Measurements from ENCODE around the gene PDS5A.
A peak's percentile ranks its signal among the peaks of the same experiment; 100 is the strongest.
"Not testable (repeated sequence)": the region's sequence is repeated elsewhere in the genome, so short reads cannot be mapped to it uniquely, and the experiment has no call there.

The PDS5A gene

GRCh38 chr4:39976141-39976944 is 1.4 kb downstream of the PDS5A start:
- H3K4me3 ChIP-seq (ENCODE audit: low read length): peak overlapping the region; percentile 79
- TF ChIP-seq CTCF (conservative IDR thresholded peaks at IDR 0.05; ENCODE audit: low read length): peak; percentile 93
- DNase-seq (ENCODE audit: low read depth): peak; percentile 79

DNA sequence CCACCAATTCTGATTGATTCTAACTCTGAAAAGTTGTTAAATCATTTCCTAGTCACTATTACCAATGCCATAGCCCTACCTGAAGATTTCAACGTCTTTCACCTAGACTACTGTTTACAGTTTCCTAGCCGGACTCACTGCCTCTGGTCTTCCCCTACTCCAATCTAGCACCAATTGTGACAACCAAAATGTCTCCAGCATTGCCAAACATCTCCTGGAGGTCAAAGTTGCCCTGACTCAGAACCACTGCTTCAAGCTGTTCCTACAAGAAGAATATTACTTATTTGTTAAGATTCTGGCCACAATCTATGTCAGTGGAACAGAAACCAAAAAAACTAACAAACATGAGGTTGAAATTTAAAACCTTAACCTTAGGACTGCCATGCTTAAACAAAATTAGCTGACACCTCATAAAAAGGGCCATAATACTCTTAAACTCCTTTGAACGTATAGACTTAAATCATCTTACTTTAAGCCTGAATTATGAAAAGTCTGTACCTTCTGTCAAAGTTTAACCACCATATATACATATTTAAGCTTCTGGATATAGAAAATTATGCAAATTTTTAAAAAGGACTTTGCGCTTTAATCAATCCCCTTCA is 2.1 kb downstream of the PDS5A start:
- peak; percentile 33 for DNase-seq (ENCODE audit: low read depth)
- H3K4me3 ChIP-seq (ENCODE audit: low read length): peak overlapping the region; percentile 79; the same call in 1 of the 2 replicates

GRCh38 chr4:39973052-39973451 is 4.7 kb downstream of the PDS5A start:
- not testable (repeated sequence) for H3K4me3 ChIP-seq (ENCODE audit: low read length); DNase-seq (ENCODE audit: low read depth)

More for the DNA sequence above, 2.1 kb downstream of the PDS5A start:
- no peak for TF ChIP-seq CTCF (conservative IDR thresholded peaks at IDR 0.05; ENCODE audit: low read length)

DNA sequence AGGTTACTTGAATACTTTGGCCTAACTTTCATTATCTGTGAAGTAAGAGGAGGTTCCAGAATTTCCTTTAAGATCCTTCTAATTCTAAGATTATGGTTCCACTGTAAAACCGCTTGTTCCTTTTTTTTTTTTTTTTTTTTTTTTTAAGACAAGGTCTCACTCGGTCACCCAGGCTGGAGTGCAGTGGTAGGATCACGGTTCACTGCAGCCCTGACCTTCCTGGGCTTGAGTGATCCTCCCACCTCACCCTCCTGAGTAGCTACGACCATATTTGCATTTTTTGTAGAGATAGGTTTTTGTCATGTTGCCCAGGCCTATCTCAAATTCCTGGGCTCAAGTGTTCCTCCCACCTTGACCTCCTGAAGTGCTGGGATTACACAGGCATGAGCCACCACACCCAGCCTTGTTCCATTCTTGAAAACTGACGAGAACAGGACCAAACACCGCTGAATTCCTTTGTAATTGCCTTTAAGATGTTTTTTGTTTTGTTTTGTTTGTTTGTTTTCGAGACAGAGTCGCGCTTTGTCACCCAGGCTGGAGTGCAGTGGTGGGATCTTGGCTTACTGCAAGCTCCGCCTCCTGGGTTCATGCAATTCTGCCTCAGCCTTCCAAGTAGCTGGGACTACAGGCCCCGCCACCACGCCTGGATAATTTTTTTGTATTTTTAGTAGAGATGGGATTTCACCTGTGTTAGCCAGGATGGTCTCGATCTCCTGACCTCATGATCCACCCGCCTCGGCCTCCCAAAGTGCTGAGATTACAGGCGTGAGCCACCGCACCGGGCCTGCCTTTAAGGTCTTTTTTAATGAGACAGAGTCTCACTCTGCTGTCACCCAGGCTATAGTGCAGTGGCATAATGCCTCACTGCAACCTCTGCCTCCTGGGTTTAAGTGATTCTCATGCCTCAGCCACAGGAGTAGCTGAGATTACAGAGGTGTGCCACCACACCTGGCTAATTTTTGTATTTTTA is 6.8 kb downstream of the PDS5A start:
- DNase-seq (ENCODE audit: low read depth): no peak
- no peak overlapping the region for H3K4me3 ChIP-seq (ENCODE audit: low read length)
- TF ChIP-seq CTCF (conservative IDR thresholded peaks at IDR 0.05; ENCODE audit: low read length): no peak

- no peak overlapping the region for H3K4me3 ChIP-seq (ENCODE audit: low read length)
- no peak for DNase-seq (ENCODE audit: low read depth)
- TF ChIP-seq CTCF (conservative IDR thresholded peaks at IDR 0.05; ENCODE audit: low read length): no peak
Observed at GRCh38 chr4:39963656-39964055, 14.1 kb downstream of the PDS5A start.

DNA sequence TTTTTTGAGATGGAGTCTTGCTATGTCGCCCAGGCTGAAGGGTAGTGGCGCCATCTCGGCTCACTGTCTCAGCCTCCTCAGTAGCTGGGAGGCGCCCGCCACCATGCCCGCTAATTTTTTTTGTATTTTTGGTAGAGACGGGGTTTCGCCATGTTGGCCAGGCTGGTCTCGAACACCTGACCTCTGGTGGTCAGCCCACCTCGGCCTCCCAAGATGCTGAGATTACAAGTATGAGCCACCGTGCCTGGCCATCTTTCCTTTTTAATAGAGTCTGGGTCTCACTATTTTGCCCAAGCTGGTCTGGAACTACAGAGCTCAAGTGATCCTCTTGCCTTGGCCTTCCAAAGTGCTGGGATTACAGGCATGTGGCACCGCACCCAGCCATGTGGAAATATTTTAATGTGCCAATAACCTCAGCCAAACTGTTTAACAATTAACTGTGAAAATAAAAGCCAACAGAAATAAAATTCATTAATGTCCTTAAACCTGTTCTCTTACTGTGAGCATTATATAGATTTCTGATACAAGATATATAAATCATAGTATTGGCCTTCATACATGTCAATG is 16.3 kb downstream of the PDS5A start:
- no peak for TF ChIP-seq CTCF (conservative IDR thresholded peaks at IDR 0.05; ENCODE audit: low read length)
- no peak overlapping the region for H3K4me3 ChIP-seq (ENCODE audit: low read length)

More for the DNA sequence above, 16.3 kb downstream of the PDS5A start:
- no peak for DNase-seq (ENCODE audit: low read depth)
